ENCODE data around the gene AKT3. TPM values are rescaled to one million over a fixed set of nuclear protein-coding genes. Genes with fewer than 3 reads are reported as not detected.

AKT3 gene
- total and polyA plus RNA-seq, 2 of the 8 experiments (the other 6 are each of a cell fraction or from before 2014, with no cell fraction given): 6.0 to 36.4 TPM

DNA sequence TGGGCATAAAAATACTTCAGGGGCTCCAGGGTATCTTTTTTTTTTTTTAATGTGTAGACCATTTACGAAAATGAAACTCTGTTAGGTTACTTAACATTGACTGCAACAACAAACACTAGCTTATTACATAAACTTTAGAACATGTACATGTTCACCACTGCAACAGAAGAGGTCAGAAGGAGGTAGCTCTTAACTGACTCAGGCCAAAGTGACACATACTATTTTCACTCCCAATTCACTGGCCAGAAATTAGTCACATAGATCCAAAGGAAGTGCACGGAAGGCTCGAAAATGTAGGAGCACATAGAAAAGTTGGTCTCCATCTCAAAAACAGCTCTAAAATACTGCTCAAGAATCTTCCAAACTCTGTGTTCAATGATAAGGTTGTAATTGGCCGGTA is 107.2 kb downstream of the AKT3 start (continued):
- TF ChIP-seq, protein P1, sequence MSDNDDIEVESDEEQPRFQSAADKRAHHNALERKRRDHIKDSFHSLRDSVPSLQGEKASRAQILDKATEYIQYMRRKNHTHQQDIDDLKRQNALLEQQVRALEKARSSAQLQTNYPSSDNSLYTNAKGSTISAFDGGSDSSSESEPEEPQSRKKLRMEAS (IDR thresholded peaks at IDR 0.05): no peak
- TF ChIP-seq CHD2 (IDR thresholded peaks at IDR 0.05; ENCODE audit: low read length): no peak
- no peak for TF ChIP-seq EGR1 (IDR thresholded peaks at IDR 0.05; ENCODE audit: borderline replicate concordance, low read depth, low read length)
- TF ChIP-seq BRCA1 (IDR thresholded peaks at IDR 0.05; ENCODE audit: low read depth, low read length): no peak
- no peak for TF ChIP-seq POU5F1 (IDR thresholded peaks at IDR 0.05; ENCODE audit: low read depth, low read length)
- TF ChIP-seq, protein P2, sequence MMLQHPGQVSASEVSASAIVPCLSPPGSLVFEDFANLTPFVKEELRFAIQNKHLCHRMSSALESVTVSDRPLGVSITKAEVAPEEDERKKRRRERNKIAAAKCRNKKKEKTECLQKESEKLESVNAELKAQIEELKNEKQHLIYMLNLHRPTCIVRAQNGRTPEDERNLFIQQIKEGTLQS (IDR thresholded peaks at IDR 0.05; ENCODE audit: insufficient read depth, low read depth, low read length): no peak

All from H1 (cell line).